Ovary (tissue), 3 donors: ENCODE measurements around the gene OR10V1.

ENCODE experiments used
- CTCF ChIP-seq, 3 donors: fragments of 450-650 bp in 2 of 3; fragments of 200-600 bp in 1 of 3; IDR thresholded peaks; one replicate each; pipeline versions ENCODE4 v1.5.1 to v1.8.0; 2016 to 2022; ENCODE audit warnings: antibody characterized with exemption in 3 of 3, mild to moderate bottlenecking in 1 of 3
- EP300 ChIP-seq: sonication (generic); formaldehyde crosslinking; IDR thresholded peaks from one replicate; pipeline ENCODE4 v1.6.1; 2017; ENCODE audit warnings: antibody characterized with exemption
- donor health status: DM: no; HTN: no; CAD: no.

DNA sequence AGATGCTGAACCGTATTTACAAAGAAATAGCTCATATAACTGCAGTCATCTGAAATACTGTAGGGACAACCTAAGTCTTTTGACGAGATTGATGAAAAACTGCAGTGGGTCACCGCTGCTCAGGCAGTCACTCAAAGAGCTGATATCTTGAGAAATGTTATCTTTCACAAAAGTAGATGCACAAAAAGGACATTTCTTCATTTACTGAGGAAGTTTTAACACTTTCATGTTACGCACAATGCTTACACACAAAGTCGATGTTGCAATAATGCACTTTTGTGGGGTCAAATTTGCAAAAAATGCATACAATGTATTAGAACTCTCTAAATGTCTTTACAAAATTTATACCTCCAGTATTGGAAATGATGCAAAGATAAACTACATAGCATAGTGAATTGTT lies 16.2 kb upstream of the OR10V1 start:
- TF ChIP-seq CTCF (IDR thresholded peaks at IDR 0.05) = no peak
- TF ChIP-seq EP300 = no peak
